ENCODE data around the gene GIPC1. TPM values are rescaled to one million over a fixed set of nuclear protein-coding genes. Genes with fewer than 3 reads are reported as not detected.
"Not testable (repeated sequence)": the region's sequence is repeated elsewhere in the genome, so short reads cannot be mapped to it uniquely, and the experiment has no call there.

GIPC1 gene
- total and polyA plus RNA-seq, 4 experiments from 2014 or later = 32.3 to 63.6 (median 42.0) TPM

DNA sequence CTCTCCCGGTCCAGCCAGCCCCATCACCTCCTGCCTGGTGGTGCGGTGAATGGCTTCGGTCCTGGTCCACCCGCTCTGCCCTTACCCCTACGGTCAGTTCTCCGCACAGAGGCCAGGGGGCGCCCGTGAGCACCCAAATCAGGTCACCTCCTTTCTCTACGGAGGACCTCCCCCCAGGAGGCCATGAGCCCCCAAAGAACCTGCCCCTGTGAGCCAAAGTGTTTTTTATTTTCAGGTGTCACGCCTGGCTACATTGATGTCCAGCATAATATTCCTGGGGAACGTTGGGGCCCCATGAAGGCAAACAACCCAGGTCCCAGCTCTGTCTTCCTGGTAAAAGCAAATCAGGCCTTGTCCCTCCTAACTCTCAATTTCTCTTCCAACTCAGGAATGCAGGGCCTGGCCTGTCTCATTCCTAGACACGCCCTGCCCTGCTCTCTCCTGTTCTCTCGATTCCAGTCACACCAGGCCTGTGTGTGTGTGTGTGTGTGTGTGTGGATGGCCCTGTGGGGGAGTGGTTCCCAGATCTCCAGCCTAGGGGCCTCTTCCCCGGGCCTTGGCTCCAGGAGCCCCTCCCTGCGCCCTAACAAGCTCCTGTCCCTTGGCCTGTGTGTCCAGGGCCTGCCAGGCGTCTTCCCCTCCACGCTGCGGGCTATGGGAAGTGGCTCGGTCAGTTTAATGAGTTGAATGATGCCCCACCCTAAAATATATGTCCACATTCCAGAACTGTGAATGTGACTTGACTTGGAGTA, 9.7 kb upstream of the GIPC1 start:
- peaks cover 34 to 73% (median 46%) of the 10 kb centered on the region in 4 donors for H3K4me1 Mint-ChIP-seq
- Histone ChIP-seq H3K27me3 (ENCODE audit: insufficient read depth, low read length) (no peaks in the 10 kb centered on the region), H3K4me1 (ENCODE audit: insufficient read depth, low read length) (peaks cover 45% of the 10 kb centered on the region), H3K9me3 (ENCODE audit: control insufficient read depth in 1 of 2, low read length in 2 of 2) (no peaks in the 10 kb centered on the region), H3K4me3 (ENCODE audit: low read length in 2 of 2) (no peak overlapping the region), H3K27ac (ENCODE audit: low read depth, low read length) (peak overlapping the region; percentile 49), H3K36me3 (ENCODE audit: insufficient read depth, low read length) (no peaks in the 10 kb centered on the region)
- ChIA-PET POLR2A (ENCODE audit: partially characterized antibody) (interaction anchor here (1.0 to 26.0 kb wide), 13 partner anchors 9 to 1823 kb away, joined by 3 to 1220 read pairs (median 5); partner anchors contain the start of genes ADGRE5, DNAJB1, GIPC1 and TECR), CTCF (ENCODE audit: partially characterized antibody) (interaction anchor here (0.9 to 5.7 kb wide), 17 partner anchors 10 to 369 kb away, joined by 3 to 142 read pairs (median 6); partner anchors contain the start of genes ASF1B, DNAJB1 and GIPC1)
- peak; percentile 61 to 73 (median 69) for DNase-seq
- H3K4me3 Mint-ChIP-seq = peak overlapping the region in 7 of 8 donors; percentile 33 to 76 (median 68)
- no peaks in the 10 kb centered on the region for H3K36me3 Mint-ChIP-seq
- no peaks in the 10 kb centered on the region for H3K27me3 Mint-ChIP-seq
- H3K27ac Mint-ChIP-seq = peak overlapping the region; percentile 90 to 99 (median 97)
- intact Hi-C loops (cut with micrococcal nuclease) = loop anchor here (1.0 kb wide), 3 partner anchors 9 to 51 kb away; partner anchors contain the start of gene GIPC1
- H3K9me3 Mint-ChIP-seq = peaks cover 0 to 7% (median 0%) of the 10 kb centered on the region in 8 donors

DNA sequence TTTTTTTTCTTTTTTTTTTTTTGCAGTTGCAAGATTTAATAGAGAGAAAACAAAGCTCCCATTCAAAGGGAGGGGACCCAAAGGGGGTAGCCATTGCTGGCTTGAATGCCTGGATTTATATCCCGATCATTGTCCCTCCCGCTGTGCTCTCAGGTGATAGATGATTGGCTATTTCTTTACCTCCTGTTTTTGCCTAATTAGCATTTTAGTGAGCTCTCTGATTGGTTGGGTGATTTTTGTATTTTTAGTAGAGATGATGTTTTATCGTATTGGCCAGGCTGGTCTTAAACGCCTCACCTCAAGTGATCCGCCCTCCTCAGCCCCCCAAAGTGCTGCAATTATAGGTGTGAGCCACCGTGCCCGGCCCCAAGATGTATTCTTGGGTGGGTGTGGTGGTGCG, 8.6 kb upstream of the GIPC1 start:
- H3K4me3 ChIP-seq (ENCODE audit: low read length in 2 of 2); H3K4me3 Mint-ChIP-seq; H3K9me3 ChIP-seq (ENCODE audit: control insufficient read depth in 1 of 2, low read length in 2 of 2); H3K27ac ChIP-seq (ENCODE audit: low read depth, low read length); H3K36me3 Mint-ChIP-seq; H3K36me3 ChIP-seq (ENCODE audit: insufficient read depth, low read length); H3K27me3 Mint-ChIP-seq; DNase-seq; H3K27me3 ChIP-seq (ENCODE audit: insufficient read depth, low read length); H3K9me3 Mint-ChIP-seq; intact Hi-C loops (cut with micrococcal nuclease): not testable (repeated sequence)
- ChIA-PET POLR2A (ENCODE audit: partially characterized antibody) (interaction anchor here (0.6 to 26.0 kb wide), 9 partner anchors 8 to 99 kb away, joined by 3 to 1220 read pairs (median 4); partner anchors contain the start of genes DNAJB1, GIPC1 and TECR), CTCF (ENCODE audit: partially characterized antibody) (interaction anchor here (0.6 to 5.7 kb wide), 19 partner anchors 9 to 182 kb away, joined by 3 to 142 read pairs (median 7); partner anchors contain the start of genes DNAJB1, GIPC1 and NDUFB7)
- peaks cover 41% of the 10 kb centered on the region for H3K4me1 ChIP-seq (ENCODE audit: insufficient read depth, low read length)
- peak overlapping the region; percentile 34 to 89 (median 75) for H3K27ac Mint-ChIP-seq
- peaks cover 33 to 67% (median 43%) of the 10 kb centered on the region in 4 donors for H3K4me1 Mint-ChIP-seq

DNA sequence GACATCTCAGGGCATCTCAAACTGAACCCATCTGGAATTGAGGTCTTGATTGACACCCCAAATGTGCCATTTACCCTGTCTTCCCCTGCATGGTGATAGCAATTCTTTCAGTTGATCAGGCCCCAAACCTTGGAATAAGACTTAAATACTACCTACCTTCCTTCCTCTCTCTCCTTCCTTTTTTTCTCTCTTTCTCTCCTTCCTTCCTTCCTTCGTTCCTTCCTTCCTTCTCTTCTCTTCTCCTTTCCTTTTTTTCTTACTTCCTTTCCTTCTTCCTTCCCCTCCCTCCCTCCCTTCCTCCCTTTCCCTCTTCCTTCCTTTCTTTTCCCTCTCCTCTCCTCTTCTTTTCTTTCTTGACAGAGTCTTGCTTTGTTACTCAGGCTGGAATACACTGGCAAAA, 7.4 kb upstream of the GIPC1 start:
- peaks cover 37% of the 10 kb centered on the region for H3K4me1 ChIP-seq (ENCODE audit: insufficient read depth, low read length)
- no peaks in the 10 kb centered on the region for H3K9me3 ChIP-seq (ENCODE audit: control insufficient read depth in 1 of 2, low read length in 2 of 2)
- ChIA-PET CTCF (ENCODE audit: partially characterized antibody) (interaction anchor here (1.0 to 5.7 kb wide), 8 partner anchors 14 to 366 kb away, joined by 4 to 142 read pairs (median 9); partner anchors contain the start of genes ASF1B, DNAJB1 and NDUFB7), POLR2A (ENCODE audit: partially characterized antibody) (interaction anchor here (26.0 kb wide), 1 partner anchor 22 kb away, joined by 1220 read pairs; the partner anchor contains the start of genes DNAJB1 and TECR)
- Mint-ChIP-seq H3K27me3 (no peaks in the 10 kb centered on the region), H3K36me3 (no peaks in the 10 kb centered on the region), H3K9me3 (peaks cover 0 to 7% (median 0%) of the 10 kb centered on the region in 8 donors), H3K27ac (peak overlapping the region in 5 of 7 donors; percentile 57 to 85 (median 77)), H3K4me1 (peaks cover 28 to 57% (median 38%) of the 10 kb centered on the region in 4 donors), H3K4me3 (peak overlapping the region in 1 of 8 donors; percentile 43)
- no peak for DNase-seq
- intact Hi-C loops (cut with micrococcal nuclease) = no loop called here
- H3K36me3 ChIP-seq (ENCODE audit: insufficient read depth, low read length) = no peaks in the 10 kb centered on the region
- no peaks in the 10 kb centered on the region for H3K27me3 ChIP-seq (ENCODE audit: insufficient read depth, low read length)
- H3K4me3 ChIP-seq (ENCODE audit: low read length in 2 of 2) = no peak overlapping the region
- H3K27ac ChIP-seq (ENCODE audit: low read depth, low read length) = no peak overlapping the region

- Histone ChIP-seq H3K9me3 (ENCODE audit: control insufficient read depth in 1 of 2, low read length in 2 of 2) (no peaks in the 10 kb centered on the region), H3K27me3 (ENCODE audit: insufficient read depth, low read length) (no peaks in the 10 kb centered on the region), H3K36me3 (ENCODE audit: insufficient read depth, low read length) (no peaks in the 10 kb centered on the region), H3K27ac (ENCODE audit: low read depth, low read length) (no peak overlapping the region), H3K4me3 (ENCODE audit: low read length in 2 of 2) (no peak overlapping the region), H3K4me1 (ENCODE audit: insufficient read depth, low read length) (peaks cover 30% of the 10 kb centered on the region)
- ChIA-PET POLR2A (ENCODE audit: partially characterized antibody) (interaction anchor here (26.0 kb wide), 1 partner anchor 23 kb away, joined by 1220 read pairs; the partner anchor contains the start of genes DNAJB1 and TECR), CTCF (ENCODE audit: partially characterized antibody) (interaction anchor here (0.7 kb wide), 1 partner anchor 17 kb away, joined by 3 read pairs; no protein-coding TSS in a partner anchor)
- intact Hi-C loops (cut with micrococcal nuclease) = no loop called here
- H3K4me1 Mint-ChIP-seq = peaks cover 24 to 51% (median 32%) of the 10 kb centered on the region in 4 donors
- H3K4me3 Mint-ChIP-seq = no peak overlapping the region
- no peak overlapping the region for H3K27ac Mint-ChIP-seq
- H3K9me3 Mint-ChIP-seq = peaks cover 0 to 7% (median 0%) of the 10 kb centered on the region in 8 donors
- H3K36me3 Mint-ChIP-seq = no peaks in the 10 kb centered on the region
- H3K27me3 Mint-ChIP-seq = no peaks in the 10 kb centered on the region
- DNase-seq = no peak
Measured at GRCh38 chr19:14502334-14503092, 6.6 kb upstream of the GIPC1 start.

DNA sequence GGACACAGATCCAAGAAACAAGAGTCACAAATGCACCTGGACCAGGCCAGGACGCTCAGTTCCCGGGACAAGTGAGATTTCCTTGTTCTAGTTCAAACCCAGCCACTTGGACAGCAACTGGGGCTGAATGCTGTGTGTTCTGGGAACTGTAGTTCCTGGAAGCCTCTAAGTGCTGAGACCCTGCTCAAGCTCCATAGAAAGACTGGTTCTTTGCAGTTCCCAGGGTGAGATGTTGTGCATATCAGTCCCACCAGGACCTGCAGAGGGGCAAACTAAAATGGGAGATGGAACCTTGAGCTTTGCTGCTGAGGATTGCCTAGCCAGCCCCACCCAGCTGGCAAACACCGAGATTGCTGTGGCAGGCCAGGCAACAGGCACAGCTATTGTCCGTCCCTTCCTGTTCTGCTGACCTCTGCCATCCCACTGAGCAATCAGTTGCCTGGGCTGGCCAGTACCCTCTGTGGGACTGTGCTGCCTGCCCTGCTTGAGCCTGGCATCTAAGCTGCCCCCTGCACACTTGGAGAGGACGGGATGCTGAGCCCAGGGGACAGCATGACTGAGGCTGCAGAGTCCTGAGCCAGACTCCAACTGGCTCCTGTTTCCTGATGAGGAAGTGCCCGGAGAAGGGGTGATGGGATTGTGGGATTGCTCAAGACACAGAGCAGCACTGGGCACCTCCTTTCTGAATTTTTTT, 1.4 kb upstream of the GIPC1 start:
- CTCF ChIA-PET (ENCODE audit: partially characterized antibody) = interaction anchor here (2.8 to 3.4 kb wide), 4 partner anchors 8 to 59 kb away, joined by 10 to 35 read pairs (median 18); no protein-coding TSS in a partner anchor
- Mint-ChIP-seq H3K4me1 (peaks cover 21 to 42% (median 28%) of the 10 kb centered on the region in 4 donors), H3K27ac (peak overlapping the region in 3 of 7 donors; percentile 78 to 96 (median 79)), H3K4me3 (peak overlapping the region; percentile 75 to 86 (median 82)), H3K9me3 (peaks cover 0 to 2% (median 0%) of the 10 kb centered on the region in 8 donors), H3K27me3 (no peaks in the 10 kb centered on the region), H3K36me3 (peaks cover 6 to 10% of the 10 kb centered on the region in 2 donors)
- Histone ChIP-seq H3K36me3 (ENCODE audit: insufficient read depth, low read length) (no peaks in the 10 kb centered on the region), H3K9me3 (ENCODE audit: control insufficient read depth in 1 of 2, low read length in 2 of 2) (no peaks in the 10 kb centered on the region), H3K4me3 (ENCODE audit: low read length in 2 of 2) (no peak overlapping the region), H3K27me3 (ENCODE audit: insufficient read depth, low read length) (no peaks in the 10 kb centered on the region), H3K27ac (ENCODE audit: low read depth, low read length) (no peak overlapping the region), H3K4me1 (ENCODE audit: insufficient read depth, low read length) (peaks cover 27% of the 10 kb centered on the region)
- POLR2A ChIA-PET (ENCODE audit: partially characterized antibody) = interaction anchor here (0.6 to 26.0 kb wide), 7 partner anchors 9 to 222 kb away, joined by 3 to 1220 read pairs (median 3); partner anchors contain the start of genes DNAJB1 and TECR
- peak in 1 of 5 donors; percentile 13 for DNase-seq
- intact Hi-C loops (cut with micrococcal nuclease) = no loop called here

DNA sequence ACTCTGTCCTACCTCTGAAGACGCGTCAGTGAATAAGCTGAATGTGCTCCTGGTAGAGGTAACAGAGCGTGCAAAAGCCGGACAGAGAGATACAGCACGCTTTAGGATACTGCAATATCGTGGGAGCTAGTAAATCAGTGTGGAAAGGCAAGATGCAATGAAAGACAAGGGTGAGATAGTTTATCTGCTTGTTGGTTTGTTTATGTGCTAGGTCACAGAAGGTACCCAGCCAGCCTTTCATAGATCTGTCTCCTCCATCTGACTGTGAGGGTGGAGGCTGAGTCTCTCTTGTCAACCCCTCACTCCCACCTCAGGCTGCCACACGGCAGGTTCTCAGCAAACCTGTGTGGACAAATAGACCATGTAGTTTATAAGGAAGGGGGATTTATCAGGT, 904 bp upstream of the GIPC1 start:
- Histone ChIP-seq H3K9me3 (ENCODE audit: control insufficient read depth in 1 of 2, low read length in 2 of 2) (no peaks in the 10 kb centered on the region), H3K4me1 (ENCODE audit: insufficient read depth, low read length) (peaks cover 27% of the 10 kb centered on the region), H3K36me3 (ENCODE audit: insufficient read depth, low read length) (no peaks in the 10 kb centered on the region), H3K27ac (ENCODE audit: low read depth, low read length) (no peak overlapping the region), H3K4me3 (ENCODE audit: low read length in 2 of 2) (no peak overlapping the region), H3K27me3 (ENCODE audit: insufficient read depth, low read length) (no peaks in the 10 kb centered on the region)
- intact Hi-C loops (cut with micrococcal nuclease) = loop anchor here (1.0 kb wide), 1 partner anchor 8 kb away; no protein-coding TSS in a partner anchor
- CTCF ChIA-PET (ENCODE audit: partially characterized antibody) = interaction anchor here (1.1 to 3.1 kb wide), 5 partner anchors 9 to 634 kb away, joined by 3 to 35 read pairs (median 10); no protein-coding TSS in a partner anchor
- Mint-ChIP-seq H3K27ac (peak overlapping the region in 6 of 7 donors; percentile 63 to 96 (median 82)), H3K9me3 (peaks cover 0 to 2% (median 0%) of the 10 kb centered on the region in 8 donors), H3K36me3 (peaks cover 9 to 10% of the 10 kb centered on the region in 2 donors), H3K4me3 (peak overlapping the region; percentile 75 to 86 (median 82)), H3K27me3 (no peaks in the 10 kb centered on the region), H3K4me1 (peaks cover 21 to 40% (median 28%) of the 10 kb centered on the region in 4 donors)
- no peak for DNase-seq
- POLR2A ChIA-PET (ENCODE audit: partially characterized antibody) = interaction anchor here (0.6 to 26.0 kb wide), 10 partner anchors 9 to 77 kb away, joined by 3 to 1220 read pairs (median 4); partner anchors contain the start of genes DNAJB1, NDUFB7 and TECR

Data from CD4-positive, alpha-beta memory T cell (primary cell).